ENCODE measurements around the gene DUSP16. TPM values are rescaled to one million over a fixed set of nuclear protein-coding genes. Genes with fewer than 3 reads are reported as not detected.
A peak's percentile ranks its signal among the peaks of the same experiment; 100 is the strongest.

DUSP16 gene
- total and polyA plus RNA-seq, 2 of the 8 experiments (the other 6 are each of a cell fraction or from before 2014, with no cell fraction given), result 31.6 to 55.9 TPM

GRCh38 chr12:12528361-12529270 lies 34.0 kb downstream of the DUSP16 start:
- no peak overlapping the region for H2BK120ac ChIP-seq (replicated peaks; ENCODE audit: low read depth, low read length)
- no peak overlapping the region for H3K9ac ChIP-seq (replicated peaks in 1 of 4; ENCODE audit: extremely low read depth in 1 of 4, low read depth in 3 of 4, low read length in 3 of 4)
- H3K23me2 ChIP-seq (ENCODE audit: low read depth, low read length), result no peaks in the 10 kb centered on the region
- no peak overlapping the region for H2BK5ac ChIP-seq (ENCODE audit: low read depth, low read length)
- POLR2A ChIA-PET (ENCODE audit: partially characterized antibody), result interaction anchor here (1.5 kb wide), 1 partner anchor 11 kb away, joined by 4 read pairs; no protein-coding TSS in a partner anchor
- H3K79me2 ChIP-seq (ENCODE audit: control insufficient read depth in 1 of 2, insufficient read depth in 2 of 2, low read length in 2 of 2), result peaks cover 0 to 47% of the 10 kb centered on the region in 2 experiments; a peak in 2 of 4 replicates
- H3K9me3 ChIP-seq (ENCODE audit: insufficient read depth in 2 of 2, low read depth in 1 of 2, low read length in 1 of 2), result no peaks in the 10 kb centered on the region
- no peak overlapping the region for H2BK15ac ChIP-seq (ENCODE audit: low read length)
- H3K56ac ChIP-seq (replicated peaks; ENCODE audit: insufficient read length, low read depth, low read length), result no peak overlapping the region
- H3K14ac ChIP-seq (ENCODE audit: insufficient read length), result no peak overlapping the region
- WGBS, 2 experiments (ENCODE audit: extremely low coverage in 1 of 2, insufficient coverage in 1 of 2, insufficient read length in 1 of 2, insufficient replicate concordance in 2 of 2, low coverage in 1 of 2, low lambda C conversion rate in 2 of 2, missing lambda C conversion rate in 1 of 2), result 93% methylated on average over 6 of the region's 6 CpGs; no CpG with 5 or more reads in 1 of the 2 experiments
- no peak overlapping the region for H2BK12ac ChIP-seq (ENCODE audit: low read depth, low read length)
- H3K4me1 ChIP-seq (replicated peaks in 1 of 4; ENCODE audit: control insufficient read depth in 3 of 4, insufficient read depth in 4 of 4, low read length in 3 of 4), result peaks cover 0 to 14% (median 12%) of the 10 kb centered on the region in 4 experiments; a peak in 6 of 7 replicates
- CTCF ChIA-PET (ENCODE audit: partially characterized antibody), result interaction anchor here (0.6 to 1.4 kb wide), 2 partner anchors 9 to 177 kb away, joined by 3 read pairs; no protein-coding TSS in a partner anchor
- no peak overlapping the region for H3K23ac ChIP-seq (ENCODE audit: insufficient read length)
- FAIRE-seq (no peak), DNase-seq (ENCODE audit: low read depth in 1 of 2, low spot score in 2 of 2) (no peak)
- no peak overlapping the region for H3K4me2 ChIP-seq (ENCODE audit: insufficient read depth in 1 of 2, low read depth in 2 of 2, low read length in 2 of 2)
- no peak overlapping the region for H3K4me3 ChIP-seq (ENCODE audit: extremely low read depth in 1 of 4, insufficient read depth in 2 of 4, low read depth in 3 of 4, low read length in 4 of 4)
- no peak overlapping the region for H4K91ac ChIP-seq (replicated peaks; ENCODE audit: insufficient read length, low read length)
- H3K36me3 ChIP-seq (ENCODE audit: control insufficient read depth in 2 of 4, insufficient read depth in 4 of 4, low read length in 3 of 4), result peaks cover 0 to 6% (median 0%) of the 10 kb centered on the region in 4 experiments; a peak in 1 of 8 replicates
- H3K27me3 ChIP-seq (replicated peaks in 1 of 4; ENCODE audit: control insufficient read depth in 3 of 4, extremely low read depth in 1 of 4, insufficient read depth in 3 of 4, low read length in 3 of 4), result no peaks in the 10 kb centered on the region
- H3K27ac ChIP-seq (ENCODE audit: low read depth, low read length), result 0 out of 2 replicates have a peak overlapping the region, but pooled peaks have one; percentile 20
- H2AFZ ChIP-seq (ENCODE audit: low read length), result no peak overlapping the region
- no peaks in the 10 kb centered on the region; the same call in 1 of the 2 replicates for H3K79me1 ChIP-seq (ENCODE audit: low read depth, low read length)
- peaks cover 1 to 6% of the 10 kb centered on the region in 2 experiments for H4K20me1 ChIP-seq (replicated peaks in 1 of 2; ENCODE audit: control insufficient read depth in 1 of 2, insufficient read depth in 2 of 2, low read length in 2 of 2)
- no peak overlapping the region for H4K8ac ChIP-seq (ENCODE audit: extremely low read depth, insufficient read depth, low read length)
- H2AK5ac ChIP-seq (ENCODE audit: low read depth, low read length), result no peak overlapping the region
- no peak overlapping the region for H3K4ac ChIP-seq (replicated peaks; ENCODE audit: insufficient read length, low read depth, low read length)
- H4K5ac ChIP-seq (ENCODE audit: insufficient read length, low read depth, low read length), result no peak overlapping the region
- H2BK20ac ChIP-seq (ENCODE audit: low read length), result no peak overlapping the region
- H3K18ac ChIP-seq (ENCODE audit: extremely low read depth, low read length), result no peak overlapping the region
- no peak for TF ChIP-seq POLR2AphosphoS5 (IDR thresholded peaks at IDR 0.05; ENCODE audit: low read depth, low read length)
- no peak for TF ChIP-seq USF2 (IDR thresholded peaks at IDR 0.05; ENCODE audit: low read length)
- no peak for TF ChIP-seq KDM4A (IDR thresholded peaks at IDR 0.05; ENCODE audit: low read depth, low read length, severe bottlenecking)
- TF ChIP-seq TAF1 (IDR thresholded peaks at IDR 0.05; ENCODE audit: low read depth, low read length), result no peak
- TF ChIP-seq CHD1 (IDR thresholded peaks at IDR 0.05; ENCODE audit: low read depth, low read length), result no peak
- TF ChIP-seq RBBP5 (IDR thresholded peaks at IDR 0.05; ENCODE audit: borderline replicate concordance, low read depth, low read length), result no peak
- TF ChIP-seq KDM5A (IDR thresholded peaks at IDR 0.05; ENCODE audit: low read length), result no peak
- TF ChIP-seq RAD21 (IDR thresholded peaks at IDR 0.05 in 1 of 2, conservative IDR thresholded peaks at IDR 0.05 in 1 of 2; ENCODE audit: low read depth in 2 of 2, low read length in 2 of 2), result no peak
- TF ChIP-seq SIRT6 (IDR thresholded peaks at IDR 0.05; ENCODE audit: low read length), result no peak
- TF ChIP-seq CEBPB (IDR thresholded peaks at IDR 0.05; ENCODE audit: low read depth, low read length), result no peak
